ENCODE measurements around the gene MCCC1.

GRCh38 chr3:183123891-183124290, 24.6 kb upstream of the MCCC1 start:
- TF ChIP-seq CTCF (IDR thresholded peaks at IDR 0.05) (no peak), POLR2A (IDR thresholded peaks at IDR 0.05) (no peak)

All from esophagus squamous epithelium (tissue), 4 donors.